NCI-H1417 (cell line): ENCODE measurements around the gene CADPS2.

ENCODE experiments used
- DNase-seq, 3 experiments: peaks; one replicate each; lab custom pipeline; 2025; lab: John Stamatoyannopoulos, UW

Gene CADPS2

GRCh38 chr7:122311734-122312450 is 574.4 kb downstream of the CADPS2 start:
- no peak for DNase-seq

- no peak for DNase-seq
These were observed 575.1 kb downstream of the CADPS2 start for GRCh38 chr7:122311050-122311700.

- DNase-seq = no peak
These were observed 575.9 kb downstream of the CADPS2 start for GRCh38 chr7:122310119-122311021.

GRCh38 chr7:122309421-122309820 is 576.8 kb downstream of the CADPS2 start:
- no peak for DNase-seq

GRCh38 chr7:122307228-122307621 is 579.0 kb downstream of the CADPS2 start:
- no peak for DNase-seq

GRCh38 chr7:122306320-122307227 is 579.7 kb downstream of the CADPS2 start:
- peak in 1 of 3 experiments; percentile 43 for DNase-seq

- peak; percentile 82 to 97 (median 94) for DNase-seq
These were observed 580.6 kb downstream of the CADPS2 start for GRCh38 chr7:122305475-122306319.

- DNase-seq = peak in 2 of 3 experiments; percentile 82 to 84
These were observed 581.3 kb downstream of the CADPS2 start for GRCh38 chr7:122304996-122305421.

- peak in 2 of 3 experiments; percentile 63 to 81 for DNase-seq
These were observed 581.8 kb downstream of the CADPS2 start, which contains the start of gene FEZF1 for GRCh38 chr7:122304319-122304975. TSS of gene FEZF1 (minus strand) at chr7:122304750. CDS start at chr7:122304437, 313 bp downstream.

- no peak for DNase-seq
These were observed 582.5 kb downstream of the CADPS2 start for GRCh38 chr7:122303531-122304318.

GRCh38 chr7:122302761-122303530 is 583.3 kb downstream of the CADPS2 start:
- no peak for DNase-seq

- DNase-seq = no peak
These were observed 584.2 kb downstream of the CADPS2 start for GRCh38 chr7:122301858-122302760.

GRCh38 chr7:122300956-122301833 is 585.1 kb downstream of the CADPS2 start:
- DNase-seq = no peak

- no peak for DNase-seq
These were observed 585.9 kb downstream of the CADPS2 start for GRCh38 chr7:122300211-122300932.

- no peak for DNase-seq
These were observed 586.5 kb downstream of the CADPS2 start for GRCh38 chr7:122299624-122300210.
